Measurements from ENCODE around the gene JPH3. TPM values are rescaled to one million over a fixed set of nuclear protein-coding genes. Genes with fewer than 3 reads are reported as not detected.

JPH3 gene
- total RNA-seq, 1 experiment from 2014 or later: 32.7 TPM

- no peaks in the 10 kb centered on the region for H3K79me1 ChIP-seq (ENCODE audit: insufficient read depth, low read depth, low read length, poor library complexity, severe bottlenecking)
- no peak overlapping the region for H2BK5ac ChIP-seq (ENCODE audit: insufficient read length, low read length)
- H3K79me2 ChIP-seq (ENCODE audit: insufficient read depth, low read length): no peaks in the 10 kb centered on the region
- peak; percentile 46 for DNase-seq
- no peak overlapping the region for H2AFZ ChIP-seq (ENCODE audit: low read length)
- no peak overlapping the region for H3K27ac ChIP-seq (ENCODE audit: insufficient read length, low read depth, low read length)
- H3K4me2 ChIP-seq (ENCODE audit: insufficient read depth, insufficient read length, low read length): no peak overlapping the region
- TF ChIP-seq CTCF (conservative IDR thresholded peaks at IDR 0.05): no peak
- H3K4ac ChIP-seq (ENCODE audit: low read depth, low read length): no peak overlapping the region
- Mint-ChIP-seq H3K4me1 (peaks cover 15 to 29% of the 10 kb centered on the region in 2 experiments), H3K9me3 (no peaks in the 10 kb centered on the region), H3K27ac (no peak overlapping the region), H3K27me3 (ENCODE audit: low read depth) (no peaks in the 10 kb centered on the region; the same call in 1 of the 2 replicates), H3K4me3 (no peak overlapping the region; a peak in 1 of 5 replicates), H3K36me3 (ENCODE audit: insufficient read depth in 1 of 3, low read depth in 3 of 3) (no peaks in the 10 kb centered on the region)
- no peak overlapping the region for H2BK12ac ChIP-seq (ENCODE audit: insufficient read length, low read depth, low read length)
- H2AK5ac ChIP-seq (ENCODE audit: insufficient read length, low read length): no peak overlapping the region
- H3K56ac ChIP-seq (ENCODE audit: insufficient read length, low read depth, low read length): no peak overlapping the region
- H4K91ac ChIP-seq (ENCODE audit: insufficient read length, low read depth, low read length): no peak overlapping the region
- no peak overlapping the region for H4K5ac ChIP-seq (ENCODE audit: insufficient read length, low read depth, low read length)
- H2BK15ac ChIP-seq (ENCODE audit: low read depth, low read length): no peak overlapping the region
- H3K23ac ChIP-seq (ENCODE audit: insufficient read length, low read depth, low read length): no peak overlapping the region
- H3K4me1 ChIP-seq (ENCODE audit: insufficient read depth, low read length): no peaks in the 10 kb centered on the region
- WGBS (ENCODE audit: extremely low coverage, insufficient read length, low lambda C conversion rate): no CpG with 5 or more reads among the region's 5 CpGs
- no peak overlapping the region for H3T11ph ChIP-seq (ENCODE audit: low read length)
- no peak overlapping the region for H2BK120ac ChIP-seq (ENCODE audit: low read depth, low read length, poor library complexity, severe bottlenecking)
- H3K23me2 ChIP-seq (ENCODE audit: insufficient read length, low read depth, low read length, poor library complexity, severe bottlenecking): no peaks in the 10 kb centered on the region
- H2BK20ac ChIP-seq (ENCODE audit: low read depth, low read length, poor library complexity, severe bottlenecking): no peak overlapping the region
- no peaks in the 10 kb centered on the region for H3K27me3 ChIP-seq (ENCODE audit: insufficient read depth, low read length)
- H3K9me3 ChIP-seq (ENCODE audit: control insufficient read depth, low read depth, low read length): no peaks in the 10 kb centered on the region
- no peak overlapping the region for H3K18ac ChIP-seq (ENCODE audit: insufficient read length, low read depth, low read length)
- H3K14ac ChIP-seq (ENCODE audit: insufficient read depth, low read length): no peak overlapping the region
- H3K9ac ChIP-seq (ENCODE audit: extremely low read depth, insufficient read length, low read length): no peak overlapping the region
- H4K8ac ChIP-seq (replicated peaks; ENCODE audit: insufficient read length, low read depth, low read length): no peak overlapping the region
- H4K20me1 ChIP-seq (ENCODE audit: control insufficient read depth, insufficient read depth, insufficient read length): no peaks in the 10 kb centered on the region
Measured at GRCh38 chr16:87620201-87620495, 17.8 kb downstream of the JPH3 start.

Data from H9 (cell line).